Mammary microvascular endothelial cell (primary cell): ENCODE measurements around the gene MLC1. TPM values are rescaled to one million over a fixed set of nuclear protein-coding genes. Genes with fewer than 3 reads are reported as not detected.

Experiments used
- total RNA-seq: library from RNA; depleted of rRNA; stranded (reverse); fragments of >200 nt; gene quantifications from 2 replicates; pipeline ENCODE4 v1.2.3, GENCODE V29; 2015

MLC1 gene
- total RNA-seq, result not detected in 2 replicates

GRCh38 chr22:50085211-50085972 lies at the start of gene MLC1:
Gene MLC1, minus strand, starts transcription at chr22:50085426. Its CDS starts 524 bp downstream, at chr22:50084902.

GRCh38 chr22:50089682-50090411 lies 4.6 kb upstream of the MLC1 start, which contains the start of gene MOV10L1:
Gene MOV10L1, plus strand, starts transcription at chr22:50090006. Its CDS starts 83 bp downstream, at chr22:50090089.

GRCh38 chr22:50058061-50058905 lies 26.9 kb downstream of the MLC1 start, which contains the start of gene TTLL8:
Gene TTLL8, minus strand, starts transcription at chr22:50058298.

GRCh38 chr22:50012211-50013181 lies 72.7 kb downstream of the MLC1 start, which contains the start of gene IL17REL:
Gene IL17REL, minus strand, starts transcription at chr22:50012765. Its CDS starts 119 bp downstream, at chr22:50012646.

Other genes with a start within 250 kb of the MLC1 start
- gene ZBED4, start 231.6 kb downstream of the MLC1 start, total RNA-seq, result 13.1 and 13.5 TPM in 2 replicates
- gene ALG12, start 167.0 kb downstream of the MLC1 start, total RNA-seq, result 14.3 and 15.6 TPM in 2 replicates
- gene CRELD2, start 166.8 kb downstream of the MLC1 start, total RNA-seq, result 68.0 and 88.2 TPM in 2 replicates
- 118 and 122 TPM in 2 replicates for gene PIM3, start 124.7 kb downstream of the MLC1 start, total RNA-seq
- gene IL17REL, start 72.7 kb downstream of the MLC1 start, total RNA-seq, result under 0.01 TPM in 1 of 2 replicates, not detected in the other
- not detected in 2 replicates for gene TTLL8, start 27.1 kb downstream of the MLC1 start, total RNA-seq
- gene MOV10L1, start 4.6 kb upstream of the MLC1 start, total RNA-seq, result 5.2 and 6.7 TPM in 2 replicates
- 0.39 and 0.87 TPM in 2 replicates for gene PANX2, start 85.3 kb upstream of the MLC1 start, total RNA-seq
- gene TRABD, start 100.5 kb upstream of the MLC1 start, total RNA-seq, result 38.4 and 42.3 TPM in 2 replicates
- gene SELENOO, start 115.6 kb upstream of the MLC1 start, total RNA-seq, result 20.2 and 20.3 TPM in 2 replicates
- 19.9 and 21.1 TPM in 2 replicates for gene TUBGCP6, start 159.6 kb upstream of the MLC1 start, total RNA-seq
- 18.3 and 31.2 TPM in 2 replicates for gene HDAC10, start 165.8 kb upstream of the MLC1 start, total RNA-seq
- gene MAPK12, start 176.3 kb upstream of the MLC1 start, total RNA-seq, result 53.5 and 56.0 TPM in 2 replicates
- 28.7 and 36.6 TPM in 2 replicates for gene MAPK11, start 185.0 kb upstream of the MLC1 start, total RNA-seq
- 68.6 and 71.5 TPM in 2 replicates for gene PLXNB2, start 222.2 kb upstream of the MLC1 start, total RNA-seq
- 3.0 and 3.4 TPM in 2 replicates for gene DENND6B, start 241.6 kb upstream of the MLC1 start, total RNA-seq